Measurements from ENCODE around the gene CHORDC1. TPM values are rescaled to one million over a fixed set of nuclear protein-coding genes. Genes with fewer than 3 reads are reported as not detected.
"Not testable (repeated sequence)": the region's sequence is repeated elsewhere in the genome, so short reads cannot be mapped to it uniquely, and the experiment has no call there.

The CHORDC1 gene
- polyA plus RNA-seq, 1 of the 3 experiments (the other 2 are of a cell fraction), result 12.1 TPM

DNA sequence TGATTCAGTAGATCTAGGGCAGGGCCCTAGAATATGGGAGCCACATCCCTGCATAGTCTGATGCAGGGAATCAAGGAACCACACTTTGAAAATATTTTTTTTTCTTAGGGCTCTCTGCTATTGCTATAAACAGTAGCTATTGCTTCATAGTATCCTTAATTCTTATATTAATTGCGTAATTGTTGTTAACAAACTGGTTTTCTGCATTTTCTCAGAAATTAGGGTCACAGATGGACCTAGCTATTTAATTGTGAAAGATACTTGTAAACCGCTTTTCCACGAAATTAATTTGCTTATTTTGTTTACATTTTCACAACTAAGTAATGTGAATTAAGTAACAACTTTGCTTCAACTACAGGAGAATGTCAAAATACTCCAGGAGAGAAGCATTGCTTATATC lies 54.3 kb downstream of the CHORDC1 start:
- H3K9ac ChIP-seq, result no peak overlapping the region
- no peak overlapping the region for H2AFZ ChIP-seq (ENCODE audit: low read depth)
- no peak overlapping the region for H3K27ac ChIP-seq (ENCODE audit: low read depth in 2 of 2, low read length in 1 of 2)
- no peaks in the 10 kb centered on the region for H3F3A ChIP-seq (replicated peaks; ENCODE audit: insufficient read depth)
- no peaks in the 10 kb centered on the region for H3K79me2 ChIP-seq (ENCODE audit: insufficient read depth)
- H3K36me3 ChIP-seq (replicated peaks in 1 of 2; ENCODE audit: control insufficient read depth in 1 of 2, insufficient read depth in 2 of 2, low read length in 1 of 2), result peaks cover 0 to 2% of the 10 kb centered on the region in 2 experiments
- ChIA-PET POLR2A (interaction anchor here (0.6 kb wide), 1 partner anchor 9 kb away, joined by 6 read pairs; no protein-coding TSS in a partner anchor), CTCF (no interaction called here)
- WGBS (ENCODE audit: low lambda C conversion rate), result 67% methylated on average over 3 of the region's 3 CpGs
- TF ChIP-seq SIN3A (IDR thresholded peaks at IDR 0.05; ENCODE audit: borderline replicate concordance, low read depth, low read length), result no peak
- no peak for TF ChIP-seq TEAD4 (IDR thresholded peaks at IDR 0.05; ENCODE audit: borderline replicate concordance, insufficient read depth)
- no peak for TF ChIP-seq NFIC (IDR thresholded peaks at IDR 0.05; ENCODE audit: borderline replicate concordance)
- TF ChIP-seq, protein P1, sequence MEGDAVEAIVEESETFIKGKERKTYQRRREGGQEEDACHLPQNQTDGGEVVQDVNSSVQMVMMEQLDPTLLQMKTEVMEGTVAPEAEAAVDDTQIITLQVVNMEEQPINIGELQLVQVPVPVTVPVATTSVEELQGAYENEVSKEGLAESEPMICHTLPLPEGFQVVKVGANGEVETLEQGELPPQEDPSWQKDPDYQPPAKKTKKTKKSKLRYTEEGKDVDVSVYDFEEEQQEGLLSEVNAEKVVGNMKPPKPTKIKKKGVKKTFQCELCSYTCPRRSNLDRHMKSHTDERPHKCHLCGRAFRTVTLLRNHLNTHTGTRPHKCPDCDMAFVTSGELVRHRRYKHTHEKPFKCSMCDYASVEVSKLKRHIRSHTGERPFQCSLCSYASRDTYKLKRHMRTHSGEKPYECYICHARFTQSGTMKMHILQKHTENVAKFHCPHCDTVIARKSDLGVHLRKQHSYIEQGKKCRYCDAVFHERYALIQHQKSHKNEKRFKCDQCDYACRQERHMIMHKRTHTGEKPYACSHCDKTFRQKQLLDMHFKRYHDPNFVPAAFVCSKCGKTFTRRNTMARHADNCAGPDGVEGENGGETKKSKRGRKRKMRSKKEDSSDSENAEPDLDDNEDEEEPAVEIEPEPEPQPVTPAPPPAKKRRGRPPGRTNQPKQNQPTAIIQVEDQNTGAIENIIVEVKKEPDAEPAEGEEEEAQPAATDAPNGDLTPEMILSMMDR (IDR thresholded peaks at IDR 0.05), result no peak
- no peak for TF ChIP-seq MXI1 (IDR thresholded peaks at IDR 0.05; ENCODE audit: low read depth, low read length)
- no peak for TF ChIP-seq CHD2 (IDR thresholded peaks at IDR 0.05; ENCODE audit: low read length, partially characterized antibody)
- no peak for TF ChIP-seq JUND (IDR thresholded peaks at IDR 0.05)
- no peak for TF ChIP-seq FOXJ3 (CRISPR knock-in tag; IDR thresholded peaks at IDR 0.05)
- TF ChIP-seq MEF2A (IDR thresholded peaks at IDR 0.05; ENCODE audit: borderline replicate concordance, low read depth), result no peak
- no peak for TF ChIP-seq GATA2 (CRISPR knock-in tag; IDR thresholded peaks at IDR 0.05)
- TF ChIP-seq, protein P2, sequence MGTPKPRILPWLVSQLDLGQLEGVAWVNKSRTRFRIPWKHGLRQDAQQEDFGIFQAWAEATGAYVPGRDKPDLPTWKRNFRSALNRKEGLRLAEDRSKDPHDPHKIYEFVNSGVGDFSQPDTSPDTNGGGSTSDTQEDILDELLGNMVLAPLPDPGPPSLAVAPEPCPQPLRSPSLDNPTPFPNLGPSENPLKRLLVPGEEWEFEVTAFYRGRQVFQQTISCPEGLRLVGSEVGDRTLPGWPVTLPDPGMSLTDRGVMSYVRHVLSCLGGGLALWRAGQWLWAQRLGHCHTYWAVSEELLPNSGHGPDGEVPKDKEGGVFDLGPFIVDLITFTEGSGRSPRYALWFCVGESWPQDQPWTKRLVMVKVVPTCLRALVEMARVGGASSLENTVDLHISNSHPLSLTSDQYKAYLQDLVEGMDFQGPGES (IDR thresholded peaks at IDR 0.05; ENCODE audit: low read depth, low read length), result no peak
- TF ChIP-seq, protein P3, sequence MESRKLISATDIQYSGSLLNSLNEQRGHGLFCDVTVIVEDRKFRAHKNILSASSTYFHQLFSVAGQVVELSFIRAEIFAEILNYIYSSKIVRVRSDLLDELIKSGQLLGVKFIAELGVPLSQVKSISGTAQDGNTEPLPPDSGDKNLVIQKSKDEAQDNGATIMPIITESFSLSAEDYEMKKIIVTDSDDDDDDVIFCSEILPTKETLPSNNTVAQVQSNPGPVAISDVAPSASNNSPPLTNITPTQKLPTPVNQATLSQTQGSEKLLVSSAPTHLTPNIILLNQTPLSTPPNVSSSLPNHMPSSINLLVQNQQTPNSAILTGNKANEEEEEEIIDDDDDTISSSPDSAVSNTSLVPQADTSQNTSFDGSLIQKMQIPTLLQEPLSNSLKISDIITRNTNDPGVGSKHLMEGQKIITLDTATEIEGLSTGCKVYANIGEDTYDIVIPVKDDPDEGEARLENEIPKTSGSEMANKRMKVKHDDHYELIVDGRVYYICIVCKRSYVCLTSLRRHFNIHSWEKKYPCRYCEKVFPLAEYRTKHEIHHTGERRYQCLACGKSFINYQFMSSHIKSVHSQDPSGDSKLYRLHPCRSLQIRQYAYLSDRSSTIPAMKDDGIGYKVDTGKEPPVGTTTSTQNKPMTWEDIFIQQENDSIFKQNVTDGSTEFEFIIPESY (IDR thresholded peaks at IDR 0.05; ENCODE audit: borderline replicate concordance, low read depth), result no peak
- no peak overlapping the region for H3K4me3 ChIP-seq (ENCODE audit: low read depth in 2 of 2, low read length in 1 of 2)
- H3K9me2 ChIP-seq, result no peaks in the 10 kb centered on the region
- DNase-seq, result no peak
- H3K27me3 ChIP-seq (ENCODE audit: insufficient read depth), result no peaks in the 10 kb centered on the region
- no peaks in the 10 kb centered on the region for H3K4me1 ChIP-seq (ENCODE audit: control insufficient read depth in 1 of 2, insufficient read depth in 2 of 2, low read depth in 1 of 2, low read length in 1 of 2)
- H3K9me3 ChIP-seq, result no peaks in the 10 kb centered on the region
- no peaks in the 10 kb centered on the region for H4K20me1 ChIP-seq (ENCODE audit: insufficient read depth)
- H3K4me2 ChIP-seq, result no peak overlapping the region

DNA sequence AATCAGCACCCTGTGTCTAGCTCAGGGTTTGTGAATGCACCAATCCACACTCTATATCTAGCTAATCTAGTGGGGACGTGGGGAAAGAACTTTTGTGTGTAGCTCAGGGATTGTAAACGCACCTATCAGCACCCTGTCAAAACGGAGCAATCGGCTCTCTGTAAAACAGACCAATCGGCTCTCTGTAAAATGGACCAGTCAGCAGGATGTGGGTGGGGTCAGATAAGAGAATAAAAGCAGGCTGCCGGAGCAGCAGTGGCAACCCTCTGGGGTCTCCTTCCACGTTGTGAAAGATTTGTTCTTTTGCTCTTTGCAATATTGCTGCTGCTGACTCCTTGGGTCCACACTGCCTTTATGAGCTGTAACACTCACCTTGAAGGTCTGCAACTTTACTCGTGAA lies 55.1 kb downstream of the CHORDC1 start:
- H4K20me1 ChIP-seq (ENCODE audit: insufficient read depth); H3K27me3 ChIP-seq (ENCODE audit: insufficient read depth); H3K4me2 ChIP-seq; H3F3A ChIP-seq (replicated peaks; ENCODE audit: insufficient read depth); CTCF ChIA-PET; H2AFZ ChIP-seq (ENCODE audit: low read depth); H3K79me2 ChIP-seq (ENCODE audit: insufficient read depth); POLR2A ChIA-PET; H3K27ac ChIP-seq (ENCODE audit: low read depth in 2 of 2, low read length in 1 of 2); H3K9me2 ChIP-seq; H3K9ac ChIP-seq; H3K36me3 ChIP-seq (replicated peaks in 1 of 2; ENCODE audit: control insufficient read depth in 1 of 2, insufficient read depth in 2 of 2, low read length in 1 of 2); DNase-seq; H3K4me1 ChIP-seq (ENCODE audit: control insufficient read depth in 1 of 2, insufficient read depth in 2 of 2, low read depth in 1 of 2, low read length in 1 of 2); H3K9me3 ChIP-seq; H3K4me3 ChIP-seq (ENCODE audit: low read depth in 2 of 2, low read length in 1 of 2): not testable (repeated sequence)
- WGBS (ENCODE audit: low lambda C conversion rate), result 72% methylated on average over 8 of the region's 8 CpGs

DNA sequence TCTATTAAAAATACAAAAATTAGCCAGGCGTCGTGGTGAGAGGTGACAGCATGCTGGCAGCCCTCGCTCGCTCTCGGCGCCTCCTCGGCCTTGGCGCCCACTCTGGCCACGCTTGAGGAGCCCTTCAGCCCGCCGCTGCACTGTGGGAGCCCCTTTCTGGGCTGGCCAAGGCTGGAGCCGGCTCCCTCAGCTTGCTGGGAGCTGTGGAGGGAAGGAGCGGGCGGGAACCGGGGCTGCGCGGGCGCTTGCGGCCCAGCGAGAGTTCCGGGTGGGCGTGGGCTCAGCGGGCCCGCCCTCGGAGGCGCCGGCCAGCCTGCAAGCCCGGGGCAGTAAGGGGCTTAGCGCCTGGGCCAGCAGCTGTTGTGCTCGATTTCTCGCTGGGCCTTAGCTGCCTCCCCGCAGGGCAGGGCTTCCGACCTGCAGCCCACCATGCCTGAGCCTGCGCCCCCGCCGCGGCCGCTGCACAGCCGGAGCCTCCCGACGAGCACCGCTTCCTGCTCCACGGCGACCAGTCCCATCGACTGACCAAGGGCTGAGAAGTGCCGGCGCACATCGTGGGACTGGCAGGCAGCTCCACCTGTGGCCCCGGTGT lies 55.8 kb downstream of the CHORDC1 start:
- H3K4me2 ChIP-seq; H3K27me3 ChIP-seq (ENCODE audit: insufficient read depth); H3K9me2 ChIP-seq; H4K20me1 ChIP-seq (ENCODE audit: insufficient read depth); H3F3A ChIP-seq (replicated peaks; ENCODE audit: insufficient read depth); H3K9ac ChIP-seq; H3K9me3 ChIP-seq; CTCF ChIA-PET; H3K4me1 ChIP-seq (ENCODE audit: control insufficient read depth in 1 of 2, insufficient read depth in 2 of 2, low read depth in 1 of 2, low read length in 1 of 2); H3K36me3 ChIP-seq (replicated peaks in 1 of 2; ENCODE audit: control insufficient read depth in 1 of 2, insufficient read depth in 2 of 2, low read length in 1 of 2); H3K27ac ChIP-seq (ENCODE audit: low read depth in 2 of 2, low read length in 1 of 2); H2AFZ ChIP-seq (ENCODE audit: low read depth); DNase-seq; H3K79me2 ChIP-seq (ENCODE audit: insufficient read depth); POLR2A ChIA-PET; H3K4me3 ChIP-seq (ENCODE audit: low read depth in 2 of 2, low read length in 1 of 2): not testable (repeated sequence)
- WGBS (ENCODE audit: low lambda C conversion rate), result 93% methylated on average over 23 of the region's 49 CpGs
